Stomach (tissue), 4 donors: ENCODE measurements around the gene CD96.

Source experiments
- POLR2A ChIP-seq, 4 donors: fragments of 450-650 bp; IDR thresholded peaks; one replicate each; pipeline ENCODE4 v1.6.1; 2016; ENCODE audit warnings: antibody characterized with exemption in 4 of 4, control low read depth in 2 of 4, mild to moderate bottlenecking in 1 of 4, moderate library complexity in 1 of 4
- POLR2AphosphoS5 ChIP-seq, 3 donors: sonication (generic); formaldehyde crosslinking; IDR thresholded peaks; one replicate each; pipeline ENCODE4 v1.6.1; 2016; ENCODE audit warnings: antibody characterized with exemption in 3 of 3
- TF ChIP-seq, protein P1 (sequence below), 7 experiments: fragments of 450-650 bp in 4 of 7; fragments of 200-600 bp in 3 of 7; sonication (generic) in 3 of 7; IDR thresholded peaks; one replicate each; pipeline ENCODE4 v1.5.1; 2016 to 2019; ENCODE audit warnings: antibody characterized with exemption in 7 of 7, control low read depth in 2 of 7, mild to moderate bottlenecking in 1 of 7

DNA sequence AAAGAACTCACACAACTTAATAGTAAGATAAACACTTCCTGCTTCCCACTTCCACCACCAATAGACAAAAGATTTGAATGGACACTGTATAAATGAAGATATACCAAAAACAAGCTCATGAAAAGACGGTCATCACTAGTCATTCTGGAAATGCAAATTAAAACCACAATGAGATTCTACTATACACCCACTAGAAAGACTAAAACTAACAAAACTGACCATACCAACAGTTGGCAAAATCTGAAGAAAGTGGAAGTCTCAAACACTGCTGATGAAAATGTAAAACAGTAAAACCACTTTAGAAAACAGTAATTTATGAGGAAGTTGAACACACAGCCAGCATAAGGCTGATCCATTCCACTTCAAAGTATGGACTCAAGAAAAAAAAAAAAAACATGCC lies 35.6 kb upstream of the CD96 start:
- no peak for TF ChIP-seq POLR2AphosphoS5 (IDR thresholded peaks at IDR 0.05)
- TF ChIP-seq, protein P1, sequence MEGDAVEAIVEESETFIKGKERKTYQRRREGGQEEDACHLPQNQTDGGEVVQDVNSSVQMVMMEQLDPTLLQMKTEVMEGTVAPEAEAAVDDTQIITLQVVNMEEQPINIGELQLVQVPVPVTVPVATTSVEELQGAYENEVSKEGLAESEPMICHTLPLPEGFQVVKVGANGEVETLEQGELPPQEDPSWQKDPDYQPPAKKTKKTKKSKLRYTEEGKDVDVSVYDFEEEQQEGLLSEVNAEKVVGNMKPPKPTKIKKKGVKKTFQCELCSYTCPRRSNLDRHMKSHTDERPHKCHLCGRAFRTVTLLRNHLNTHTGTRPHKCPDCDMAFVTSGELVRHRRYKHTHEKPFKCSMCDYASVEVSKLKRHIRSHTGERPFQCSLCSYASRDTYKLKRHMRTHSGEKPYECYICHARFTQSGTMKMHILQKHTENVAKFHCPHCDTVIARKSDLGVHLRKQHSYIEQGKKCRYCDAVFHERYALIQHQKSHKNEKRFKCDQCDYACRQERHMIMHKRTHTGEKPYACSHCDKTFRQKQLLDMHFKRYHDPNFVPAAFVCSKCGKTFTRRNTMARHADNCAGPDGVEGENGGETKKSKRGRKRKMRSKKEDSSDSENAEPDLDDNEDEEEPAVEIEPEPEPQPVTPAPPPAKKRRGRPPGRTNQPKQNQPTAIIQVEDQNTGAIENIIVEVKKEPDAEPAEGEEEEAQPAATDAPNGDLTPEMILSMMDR (IDR thresholded peaks at IDR 0.05), result no peak
- TF ChIP-seq POLR2A (IDR thresholded peaks at IDR 0.05), result no peak
